DMS 273 (cell line): ENCODE data around the gene PAMR1.

Experiments
- DNase-seq: peaks from one replicate; lab custom pipeline; 2025; ENCODE audit not compliant: unreplicated experiment; lab: John Stamatoyannopoulos, UW

PAMR1 gene

GRCh38 chr11:35500744-35501143 is 24.7 kb downstream of the PAMR1 start:
- DNase-seq, result no peak

GRCh38 chr11:35496416-35496815 is 29.0 kb downstream of the PAMR1 start:
- DNase-seq, result no peak

GRCh38 chr11:35494957-35495490 is 30.4 kb downstream of the PAMR1 start:
- no peak for DNase-seq

GRCh38 chr11:35491231-35491871 is 34.1 kb downstream of the PAMR1 start:
- DNase-seq, result no peak

- DNase-seq, result no peak
These were observed 37.3 kb downstream of the PAMR1 start for GRCh38 chr11:35488117-35488516.

- peak; percentile 78 for DNase-seq
These were observed 37.8 kb downstream of the PAMR1 start for GRCh38 chr11:35487532-35488078.

- DNase-seq, result no peak
These were observed 38.5 kb downstream of the PAMR1 start for GRCh38 chr11:35486934-35487333.

GRCh38 chr11:35486446-35486845 is 39.0 kb downstream of the PAMR1 start:
- DNase-seq, result peak; percentile 2

GRCh38 chr11:35485656-35486322 is 39.6 kb downstream of the PAMR1 start:
- peak; percentile 91 for DNase-seq

GRCh38 chr11:35484435-35484834 is 41.0 kb downstream of the PAMR1 start:
- DNase-seq, result no peak

GRCh38 chr11:35483131-35483820 is 42.1 kb downstream of the PAMR1 start:
- DNase-seq, result no peak

GRCh38 chr11:35479731-35480130 is 45.7 kb downstream of the PAMR1 start:
- DNase-seq, result no peak

GRCh38 chr11:35478471-35479091 is 46.8 kb downstream of the PAMR1 start:
- peak; percentile 13 for DNase-seq

GRCh38 chr11:35477901-35478300 is 47.5 kb downstream of the PAMR1 start:
- DNase-seq, result peak; percentile 76

GRCh38 chr11:35474688-35475087 is 50.7 kb downstream of the PAMR1 start:
- DNase-seq, result peak; percentile 44

GRCh38 chr11:35473795-35474374 is 51.5 kb downstream of the PAMR1 start:
- DNase-seq, result no peak

- no peak for DNase-seq
These were observed 54.8 kb downstream of the PAMR1 start for GRCh38 chr11:35470616-35471015.

- no peak for DNase-seq
These were observed 59.4 kb downstream of the PAMR1 start for GRCh38 chr11:35466058-35466457.

GRCh38 chr11:35464308-35464707 is 61.1 kb downstream of the PAMR1 start:
- DNase-seq, result peak; percentile 24

- DNase-seq, result no peak
These were observed 62.1 kb downstream of the PAMR1 start for GRCh38 chr11:35463331-35463751.
